ENCODE measurements around the gene COX15. TPM values are rescaled to one million over a fixed set of nuclear protein-coding genes. Genes with fewer than 3 reads are reported as not detected.
"Not testable (repeated sequence)": the region's sequence is repeated elsewhere in the genome, so short reads cannot be mapped to it uniquely, and the experiment has no call there.

COX15 gene
- total and polyA plus RNA-seq, 8 donors: 33.0 to 64.9 (median 50.6) TPM

- H3K27me3 ChIP-seq: no peaks in the 10 kb centered on the region
- DNase-seq (no peak), ATAC-seq (no peak)
- H3K4me3 ChIP-seq: no peak overlapping the region
- H3K36me3 ChIP-seq: peaks cover 0 to 97% of the 10 kb centered on the region in 2 donors
- H3K4me1 ChIP-seq: no peaks in the 10 kb centered on the region
- no peak for TF ChIP-seq CTCF (IDR thresholded peaks at IDR 0.05)
- intact Hi-C loops (cut with DNase I): no loop called here
- H3K9me3 ChIP-seq: no peaks in the 10 kb centered on the region
- no peak overlapping the region for H3K27ac ChIP-seq
These were observed 24.2 kb upstream of the COX15 start for GRCh38 chr10:99756159-99756558.

GRCh38 chr10:99754670-99755069 lies 22.7 kb upstream of the COX15 start:
- intact Hi-C loops (cut with DNase I): no loop called here
- no peak for TF ChIP-seq CTCF (IDR thresholded peaks at IDR 0.05)
- ATAC-seq: no peak
- Histone ChIP-seq H3K36me3 (peaks cover 0 to 97% of the 10 kb centered on the region in 2 donors), H3K4me1 (no peaks in the 10 kb centered on the region), H3K27ac (no peak overlapping the region), H3K9me3 (no peaks in the 10 kb centered on the region), H3K27me3 (no peaks in the 10 kb centered on the region), H3K4me3 (no peak overlapping the region)
- no peak for DNase-seq

- intact Hi-C loops (cut with DNase I): no loop called here
- no peak for ATAC-seq
- H3K27ac ChIP-seq: no peak overlapping the region
- DNase-seq: no peak
- no peak for TF ChIP-seq CTCF (IDR thresholded peaks at IDR 0.05)
- peaks cover 0 to 99% of the 10 kb centered on the region in 2 donors for H3K36me3 ChIP-seq
- no peaks in the 10 kb centered on the region for H3K4me1 ChIP-seq
- no peak overlapping the region for H3K4me3 ChIP-seq
- H3K9me3 ChIP-seq: no peaks in the 10 kb centered on the region
- H3K27me3 ChIP-seq: no peaks in the 10 kb centered on the region
These were observed 18.7 kb upstream of the COX15 start for GRCh38 chr10:99750641-99751040.

- ATAC-seq (no peak), DNase-seq (no peak)
- H3K36me3 ChIP-seq: peaks cover 0 to 99% of the 10 kb centered on the region in 2 donors
- H3K27ac ChIP-seq: no peak overlapping the region
- no peak for TF ChIP-seq CTCF (IDR thresholded peaks at IDR 0.05)
- no peak overlapping the region for H3K4me3 ChIP-seq
- no peaks in the 10 kb centered on the region for H3K27me3 ChIP-seq
- no peaks in the 10 kb centered on the region for H3K4me1 ChIP-seq
- intact Hi-C loops (cut with DNase I): no loop called here
- H3K9me3 ChIP-seq: no peaks in the 10 kb centered on the region
These were observed 17.0 kb upstream of the COX15 start for GRCh38 chr10:99748823-99749451.

GRCh38 chr10:99746166-99746565 lies 14.2 kb upstream of the COX15 start:
- H3K4me3 ChIP-seq; H3K27me3 ChIP-seq; H3K27ac ChIP-seq; intact Hi-C loops (cut with DNase I); H3K4me1 ChIP-seq; H3K9me3 ChIP-seq; DNase-seq; ATAC-seq: not testable (repeated sequence)
- H3K36me3 ChIP-seq: peaks cover 0 to 100% of the 10 kb centered on the region in 2 donors

GRCh38 chr10:99743841-99744240 lies 11.9 kb upstream of the COX15 start:
- Histone ChIP-seq H3K4me3 (no peak overlapping the region), H3K27me3 (no peaks in the 10 kb centered on the region), H3K4me1 (no peaks in the 10 kb centered on the region), H3K27ac (no peak overlapping the region), H3K9me3 (peaks cover 0 to 16% of the 10 kb centered on the region in 2 donors), H3K36me3 (peaks cover 0 to 100% of the 10 kb centered on the region in 2 donors)
- DNase-seq (no peak), ATAC-seq (no peak)
- TF ChIP-seq CTCF (IDR thresholded peaks at IDR 0.05): no peak
- intact Hi-C loops (cut with DNase I): no loop called here

Measured in left lung (tissue), 10 donors.